Vagina (tissue), 2 donors: ENCODE measurements around the gene DNAAF8.

Source experiments
- POLR2A ChIP-seq, 2 donors: fragments of 450-650 bp; IDR thresholded peaks; one replicate each; pipeline ENCODE4 v1.6.1; 2017; ENCODE audit warnings: antibody characterized with exemption in 2 of 2, mild to moderate bottlenecking in 2 of 2, moderate library complexity in 2 of 2
- POLR2AphosphoS5 ChIP-seq, 2 donors: sonication (generic); formaldehyde crosslinking; IDR thresholded peaks; one replicate each; pipeline ENCODE4 v1.9.0; 2017; ENCODE audit warnings: antibody characterized with exemption in 2 of 2, mild to moderate bottlenecking in 2 of 2, low read depth in 1 of 2; ENCODE audit not compliant: insufficient read depth in 1 of 2
- TF ChIP-seq, protein P1 (sequence below), 3 experiments: fragments of 450-650 bp in 2 of 3; fragments of 200-600 bp in 1 of 3; sonication (generic) in 1 of 3; IDR thresholded peaks; one replicate each; pipeline ENCODE4 v1.5.1; 2017 to 2019; ENCODE audit warnings: antibody characterized with exemption in 3 of 3, mild to moderate bottlenecking in 2 of 3, moderate library complexity in 2 of 3

DNA sequence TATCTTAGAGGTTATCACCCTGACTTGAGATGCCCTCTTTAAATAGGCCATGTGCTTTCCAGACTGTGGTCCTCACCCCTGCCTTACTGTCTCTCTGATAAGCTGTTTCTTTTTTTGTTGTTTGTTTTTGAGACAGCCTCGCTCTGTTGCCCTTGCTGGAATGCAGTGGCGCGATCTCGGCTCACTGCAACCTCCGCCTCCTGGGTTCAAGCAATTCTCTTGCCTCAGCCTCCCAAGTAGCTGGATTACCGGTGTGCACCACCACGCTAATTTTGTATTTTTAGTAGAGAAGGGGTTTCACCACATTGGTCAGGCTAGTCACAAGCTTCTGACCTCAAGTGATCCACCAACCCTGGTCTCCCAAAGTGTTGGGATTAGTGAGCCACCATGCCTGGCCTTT is 54.6 kb downstream of the DNAAF8 start:
- TF ChIP-seq, protein P1, sequence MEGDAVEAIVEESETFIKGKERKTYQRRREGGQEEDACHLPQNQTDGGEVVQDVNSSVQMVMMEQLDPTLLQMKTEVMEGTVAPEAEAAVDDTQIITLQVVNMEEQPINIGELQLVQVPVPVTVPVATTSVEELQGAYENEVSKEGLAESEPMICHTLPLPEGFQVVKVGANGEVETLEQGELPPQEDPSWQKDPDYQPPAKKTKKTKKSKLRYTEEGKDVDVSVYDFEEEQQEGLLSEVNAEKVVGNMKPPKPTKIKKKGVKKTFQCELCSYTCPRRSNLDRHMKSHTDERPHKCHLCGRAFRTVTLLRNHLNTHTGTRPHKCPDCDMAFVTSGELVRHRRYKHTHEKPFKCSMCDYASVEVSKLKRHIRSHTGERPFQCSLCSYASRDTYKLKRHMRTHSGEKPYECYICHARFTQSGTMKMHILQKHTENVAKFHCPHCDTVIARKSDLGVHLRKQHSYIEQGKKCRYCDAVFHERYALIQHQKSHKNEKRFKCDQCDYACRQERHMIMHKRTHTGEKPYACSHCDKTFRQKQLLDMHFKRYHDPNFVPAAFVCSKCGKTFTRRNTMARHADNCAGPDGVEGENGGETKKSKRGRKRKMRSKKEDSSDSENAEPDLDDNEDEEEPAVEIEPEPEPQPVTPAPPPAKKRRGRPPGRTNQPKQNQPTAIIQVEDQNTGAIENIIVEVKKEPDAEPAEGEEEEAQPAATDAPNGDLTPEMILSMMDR (IDR thresholded peaks at IDR 0.05), result no peak
- TF ChIP-seq POLR2A (IDR thresholded peaks at IDR 0.05) (no peak), POLR2AphosphoS5 (IDR thresholded peaks at IDR 0.05; ENCODE audit: insufficient read depth in 1 of 2, low read depth in 1 of 2) (no peak)
